Ovary (tissue), 3 donors: ENCODE results near the gene MOSMO.

Source experiments
- EP300 ChIP-seq: sonication (generic); formaldehyde crosslinking; IDR thresholded peaks from one replicate; pipeline ENCODE4 v1.6.1; 2017; ENCODE audit warnings: antibody characterized with exemption
- TF ChIP-seq, protein P1 (sequence below), 3 donors: fragments of 450-650 bp in 2 of 3; fragments of 200-600 bp in 1 of 3; IDR thresholded peaks; one replicate each; pipeline versions ENCODE4 v1.5.1 to v1.8.0; 2016 to 2022; ENCODE audit warnings: antibody characterized with exemption in 3 of 3, mild to moderate bottlenecking in 1 of 3
- donor health status: DM: no; HTN: no; CAD: no.

DNA sequence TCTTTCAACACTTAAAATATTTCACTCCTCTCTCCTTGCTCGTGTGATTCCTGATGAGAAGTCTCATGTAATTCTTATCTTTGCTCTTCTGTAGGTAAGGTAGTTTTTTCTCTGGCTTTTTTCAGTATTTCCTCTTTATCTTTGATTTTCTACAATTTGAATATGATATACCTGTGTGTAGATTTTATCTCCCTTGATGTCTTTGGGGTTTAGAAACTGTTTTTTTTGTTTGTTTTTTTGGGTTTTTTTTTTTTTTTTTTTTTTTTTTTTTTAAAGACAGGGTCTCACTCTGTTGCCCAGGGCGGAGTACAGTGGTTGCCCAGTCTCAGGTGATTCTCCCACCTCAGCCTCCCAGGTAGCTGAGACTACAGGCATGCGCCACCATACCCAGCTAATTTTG, 26.6 kb downstream of the MOSMO start:
- TF ChIP-seq, protein P1, sequence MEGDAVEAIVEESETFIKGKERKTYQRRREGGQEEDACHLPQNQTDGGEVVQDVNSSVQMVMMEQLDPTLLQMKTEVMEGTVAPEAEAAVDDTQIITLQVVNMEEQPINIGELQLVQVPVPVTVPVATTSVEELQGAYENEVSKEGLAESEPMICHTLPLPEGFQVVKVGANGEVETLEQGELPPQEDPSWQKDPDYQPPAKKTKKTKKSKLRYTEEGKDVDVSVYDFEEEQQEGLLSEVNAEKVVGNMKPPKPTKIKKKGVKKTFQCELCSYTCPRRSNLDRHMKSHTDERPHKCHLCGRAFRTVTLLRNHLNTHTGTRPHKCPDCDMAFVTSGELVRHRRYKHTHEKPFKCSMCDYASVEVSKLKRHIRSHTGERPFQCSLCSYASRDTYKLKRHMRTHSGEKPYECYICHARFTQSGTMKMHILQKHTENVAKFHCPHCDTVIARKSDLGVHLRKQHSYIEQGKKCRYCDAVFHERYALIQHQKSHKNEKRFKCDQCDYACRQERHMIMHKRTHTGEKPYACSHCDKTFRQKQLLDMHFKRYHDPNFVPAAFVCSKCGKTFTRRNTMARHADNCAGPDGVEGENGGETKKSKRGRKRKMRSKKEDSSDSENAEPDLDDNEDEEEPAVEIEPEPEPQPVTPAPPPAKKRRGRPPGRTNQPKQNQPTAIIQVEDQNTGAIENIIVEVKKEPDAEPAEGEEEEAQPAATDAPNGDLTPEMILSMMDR (IDR thresholded peaks at IDR 0.05) = no peak
- TF ChIP-seq EP300 = no peak
